ENCODE results near the gene ERP29.
"Not testable (repeated sequence)": the region's sequence is repeated elsewhere in the genome, so short reads cannot be mapped to it uniquely, and the experiment has no call there.

ERP29 gene

DNA sequence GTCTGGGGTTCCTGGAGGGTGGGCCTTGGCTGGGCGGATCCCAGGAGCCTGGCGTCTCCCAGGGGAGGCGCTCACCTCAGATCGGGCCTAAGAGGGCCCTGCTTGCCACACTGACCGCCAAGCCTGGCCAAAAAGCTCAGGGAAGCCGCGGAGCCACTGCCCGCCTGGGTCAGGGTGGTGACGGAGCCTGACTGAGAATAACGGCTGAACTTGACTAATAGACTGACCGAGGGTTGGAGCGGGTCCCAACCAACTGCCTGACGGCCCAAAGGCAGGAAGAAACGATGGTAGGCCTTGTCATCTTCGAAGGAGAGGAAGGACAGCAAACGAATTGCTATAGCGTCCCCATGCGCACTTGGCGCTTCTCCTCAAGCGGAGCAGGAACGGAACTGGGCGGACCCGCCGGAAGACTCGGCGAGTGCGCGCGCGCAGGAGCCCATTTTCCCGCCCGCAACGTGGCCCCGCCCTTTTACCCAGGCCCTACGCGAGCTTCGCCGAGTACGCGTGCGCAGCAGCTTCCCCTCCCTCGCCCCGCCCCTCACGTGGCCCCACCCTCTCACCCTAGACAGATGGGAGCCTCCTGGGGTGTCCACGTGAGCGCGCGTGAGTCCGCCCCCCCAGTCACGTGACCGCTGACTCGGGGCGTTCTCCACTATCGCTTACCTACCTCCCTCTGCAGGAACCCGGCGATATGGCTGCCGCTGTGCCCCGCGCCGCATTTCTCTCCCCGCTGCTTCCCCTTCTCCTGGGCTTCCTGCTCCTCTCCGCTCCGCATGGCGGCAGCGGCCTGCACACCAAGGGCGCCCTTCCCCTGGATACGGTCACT lies at the start of gene ERP29, which contains the start of gene TMEM116:
Gene ERP29 (plus strand): TSS at position 652 of the 826 bp plus-strand sequence. CDS start 40 bp downstream, at position 692.
Gene TMEM116 (minus strand): TSS at position 391 of the 826 bp plus-strand sequence. CDS start 7,895 bp downstream, outside the sequence.
- peak; percentile 96 for DNase-seq (ENCODE audit: low read depth)

DNA sequence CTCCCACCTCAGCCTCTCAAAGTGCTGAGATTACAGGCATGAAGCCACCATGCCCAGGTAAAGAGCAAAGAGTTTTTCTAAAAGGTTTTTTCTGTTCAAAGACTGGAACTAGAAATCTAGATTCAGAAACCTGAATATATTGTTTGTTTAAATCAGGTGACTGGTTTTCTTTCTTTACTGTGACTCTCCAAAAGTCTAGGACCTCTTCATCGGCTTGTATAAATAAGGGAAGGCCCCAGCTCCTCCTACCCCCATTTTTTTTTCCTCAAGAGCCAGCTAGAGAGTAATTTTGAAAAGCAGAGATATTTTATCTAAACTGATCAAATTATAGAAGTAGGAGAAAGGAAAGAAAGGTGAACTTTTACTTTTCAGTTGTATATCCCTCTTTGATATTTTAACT lies 48.3 kb upstream of the ERP29 start:
- no peak for DNase-seq (ENCODE audit: low read depth)

DNA sequence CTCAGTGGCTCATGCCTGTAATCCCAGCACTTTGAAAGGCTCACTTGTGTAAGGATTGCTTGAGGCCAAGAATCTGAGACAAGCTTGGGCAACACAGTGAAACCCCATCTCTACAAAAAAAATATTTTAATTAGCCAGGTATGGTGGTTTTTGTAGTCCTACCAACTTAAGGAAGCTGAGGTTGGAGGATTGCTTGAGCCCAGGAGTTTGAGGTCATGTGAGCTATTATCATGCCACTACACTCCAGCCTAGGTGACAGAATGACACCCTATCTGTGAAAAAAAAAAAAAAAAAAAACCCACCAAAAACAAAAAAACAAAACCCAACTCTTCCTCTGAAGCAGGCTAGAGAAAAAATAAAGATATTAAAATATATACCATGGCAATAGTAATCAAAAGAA lies 41.4 kb upstream of the ERP29 start:
- no peak for DNase-seq (ENCODE audit: low read depth)

DNA sequence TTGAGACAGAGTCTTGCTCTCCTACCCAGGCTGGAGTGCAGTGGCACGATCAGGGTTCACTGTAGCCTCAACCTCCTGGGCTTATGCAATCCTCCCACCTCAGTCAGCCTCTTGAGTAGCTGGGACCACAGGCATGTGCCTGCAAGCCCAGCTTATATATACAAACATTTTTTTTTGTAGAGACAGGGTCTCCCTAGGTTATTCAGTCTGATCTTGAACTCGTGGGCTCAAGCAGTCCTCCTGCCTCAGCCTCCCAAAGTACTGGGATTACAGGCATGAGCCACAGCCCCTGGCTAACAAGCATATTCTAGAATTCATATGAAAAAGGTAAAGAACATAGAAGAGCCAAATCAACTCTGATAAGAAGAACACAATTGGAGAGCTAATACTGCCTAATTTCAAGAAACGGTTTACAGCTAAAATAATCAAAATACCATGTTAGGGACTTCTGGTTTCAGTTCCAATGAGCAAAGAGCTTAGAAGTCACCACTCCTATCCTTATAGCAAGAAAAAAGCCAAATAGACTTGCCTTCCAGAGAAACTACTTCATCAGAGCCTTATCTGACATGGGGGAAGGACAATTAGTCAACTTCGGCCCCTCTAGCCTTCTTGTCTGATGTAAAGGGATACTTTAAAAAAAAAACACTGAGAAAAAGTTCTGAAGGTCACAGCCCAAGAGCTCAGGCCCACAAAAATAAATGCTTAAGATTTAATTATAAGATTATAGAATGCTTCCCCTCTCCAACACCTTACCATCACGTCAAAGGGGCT lies 37.9 kb upstream of the ERP29 start:
- no peak for DNase-seq (ENCODE audit: low read depth)

DNA sequence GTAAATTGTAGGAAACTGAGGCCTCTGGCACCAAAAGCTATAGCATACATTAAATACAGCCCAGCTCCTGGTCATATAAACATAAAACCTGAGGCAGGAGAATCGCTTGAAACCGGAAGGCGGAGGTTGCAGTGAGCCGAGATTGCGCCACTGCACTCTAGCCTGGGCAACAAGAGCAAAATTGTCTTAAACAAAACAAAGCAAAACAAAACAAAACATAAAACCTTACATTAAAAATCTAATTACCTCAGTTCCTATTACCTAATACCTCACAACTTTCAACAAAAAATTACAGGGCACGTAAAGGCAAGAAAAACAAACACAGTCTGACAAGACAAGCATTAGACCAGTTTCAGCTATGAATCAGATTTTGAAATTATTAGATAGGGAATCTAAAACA lies 36.9 kb upstream of the ERP29 start:
- DNase-seq (ENCODE audit: low read depth), result no peak

DNA sequence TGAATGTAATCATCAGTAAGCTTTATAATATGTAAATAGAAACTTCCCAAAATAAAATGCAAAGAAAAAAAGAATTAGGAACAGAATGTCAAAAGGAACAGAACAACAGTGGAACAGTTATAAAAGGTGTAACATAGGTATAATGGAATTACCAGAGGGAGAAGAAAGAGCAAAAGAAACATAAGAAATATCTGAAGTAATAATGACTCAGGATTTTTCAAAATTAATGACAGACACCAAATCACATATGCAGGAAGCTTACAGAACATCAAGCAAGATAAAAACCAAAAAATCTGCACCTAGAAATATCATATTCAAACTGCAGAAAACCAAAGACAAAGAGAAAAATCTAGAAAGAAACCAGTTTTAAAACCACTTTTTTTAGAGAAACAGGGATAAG lies 36.4 kb upstream of the ERP29 start:
- DNase-seq (ENCODE audit: low read depth), result no peak

DNA sequence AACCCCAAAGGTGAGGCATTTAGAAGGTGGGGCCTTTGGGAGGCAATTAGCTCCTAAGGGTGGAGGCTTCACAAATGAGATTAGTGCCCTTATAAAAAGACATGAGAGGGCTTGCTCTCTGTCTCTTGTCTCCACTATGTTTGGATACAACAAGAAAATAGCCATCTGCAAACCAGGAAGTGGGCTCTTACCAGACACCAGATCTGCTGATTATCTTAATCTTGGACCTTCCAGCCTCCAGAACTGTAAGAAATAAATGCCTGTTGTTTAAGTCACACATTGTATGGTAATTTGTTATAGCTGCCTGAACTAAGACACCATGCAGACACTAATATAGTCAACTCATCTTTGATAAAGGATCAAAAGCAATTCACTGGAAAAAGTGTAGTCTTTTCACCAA lies 34.7 kb upstream of the ERP29 start:
- no peak for DNase-seq (ENCODE audit: low read depth)

DNA sequence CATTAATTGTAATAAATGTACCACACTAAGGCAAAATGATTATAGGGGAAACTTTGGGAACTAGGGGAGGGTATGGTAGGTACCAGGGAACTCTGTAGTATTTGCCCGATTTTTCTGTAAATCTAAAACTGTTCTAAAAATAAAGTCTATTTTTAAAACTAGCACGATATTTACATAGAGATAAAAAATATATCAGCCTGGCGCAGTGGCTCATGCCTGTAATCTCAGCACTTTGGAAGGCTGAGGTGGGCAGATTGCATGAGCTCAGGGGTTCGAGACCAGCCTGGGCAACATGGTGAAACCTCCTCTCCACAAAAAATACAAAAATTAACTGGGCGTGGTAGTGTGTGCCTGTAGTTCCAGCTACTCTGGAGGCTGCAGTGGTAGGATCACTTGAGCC lies 32.6 kb upstream of the ERP29 start:
- no peak for DNase-seq (ENCODE audit: low read depth)

DNA sequence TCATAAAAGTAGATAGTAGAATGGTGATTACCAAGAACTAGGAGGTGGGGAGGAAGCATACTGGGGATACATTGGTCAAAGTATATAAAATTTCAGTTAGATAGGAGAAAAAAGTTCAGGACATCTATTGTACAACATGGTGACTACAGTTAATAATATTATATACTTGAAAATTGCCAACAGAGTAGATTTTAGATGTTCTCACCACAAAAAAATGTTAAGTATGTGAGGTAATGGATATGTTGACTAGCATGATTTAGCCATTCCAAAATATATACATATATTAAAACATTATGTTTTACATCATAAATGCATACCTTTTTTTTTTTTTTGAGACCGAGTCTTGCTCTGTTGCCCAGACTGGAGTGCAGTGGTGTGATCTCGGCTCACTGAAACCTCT lies 31.2 kb upstream of the ERP29 start:
- DNase-seq (ENCODE audit: low read depth), result no peak

DNA sequence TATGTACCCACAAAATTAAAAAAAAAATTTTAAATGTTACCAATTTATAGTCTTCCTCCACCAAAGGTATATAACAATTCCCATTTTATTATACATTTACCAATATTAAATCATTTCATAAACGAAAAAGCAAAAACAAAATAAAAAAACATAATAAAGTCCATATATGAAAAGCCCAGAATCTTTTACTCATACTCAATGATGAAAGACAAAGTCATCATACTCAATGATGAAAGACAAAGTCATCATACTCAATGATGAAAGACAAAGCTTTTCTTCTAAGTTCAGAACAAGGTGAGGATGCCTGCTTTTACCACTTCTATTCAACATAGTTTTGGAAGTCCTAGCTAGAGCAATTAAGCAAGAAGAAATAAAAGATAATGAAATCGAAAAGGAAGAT lies 28.4 kb upstream of the ERP29 start:
- DNase-seq (ENCODE audit: low read depth), result no peak

DNA sequence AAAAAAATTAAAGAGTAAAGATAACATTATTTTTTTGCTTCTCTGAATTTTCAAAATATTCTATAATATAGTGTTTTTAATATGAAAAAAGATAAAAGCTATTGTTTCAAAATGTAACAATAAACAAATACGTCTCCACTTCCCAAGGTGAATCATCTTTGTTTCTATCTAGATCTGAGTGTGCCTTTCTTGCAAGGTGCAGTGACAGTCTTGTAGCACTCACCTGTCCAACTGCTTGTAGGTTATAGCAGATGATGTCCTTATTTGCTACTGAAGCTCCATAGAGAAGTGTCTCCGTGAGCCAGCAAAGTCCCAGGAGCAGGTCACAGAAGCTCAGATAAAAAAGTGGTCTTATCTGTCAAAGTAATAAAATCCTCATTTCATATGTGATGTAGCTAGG lies 21.7 kb upstream of the ERP29 start:
- no peak for DNase-seq (ENCODE audit: low read depth)

DNA sequence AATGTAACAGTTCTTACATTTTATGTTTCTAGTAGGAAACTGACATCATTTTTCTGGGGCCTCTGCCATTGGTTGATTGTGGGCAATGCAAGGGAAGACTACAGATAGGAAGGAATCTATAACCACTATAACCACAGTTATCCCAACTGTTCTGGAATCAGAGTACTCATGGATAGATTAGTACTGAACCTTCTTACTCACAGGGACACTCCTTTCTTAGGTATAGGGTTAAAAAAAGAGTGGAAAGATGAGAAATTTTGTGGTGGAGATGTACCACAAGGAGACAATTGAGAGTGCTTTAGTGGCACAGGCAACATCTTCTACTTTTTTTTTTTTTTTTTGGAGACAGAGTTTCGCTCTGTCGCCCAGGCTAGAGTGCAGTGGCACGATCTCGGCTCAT lies 21.3 kb upstream of the ERP29 start:
- no peak for DNase-seq (ENCODE audit: low read depth)

DNA sequence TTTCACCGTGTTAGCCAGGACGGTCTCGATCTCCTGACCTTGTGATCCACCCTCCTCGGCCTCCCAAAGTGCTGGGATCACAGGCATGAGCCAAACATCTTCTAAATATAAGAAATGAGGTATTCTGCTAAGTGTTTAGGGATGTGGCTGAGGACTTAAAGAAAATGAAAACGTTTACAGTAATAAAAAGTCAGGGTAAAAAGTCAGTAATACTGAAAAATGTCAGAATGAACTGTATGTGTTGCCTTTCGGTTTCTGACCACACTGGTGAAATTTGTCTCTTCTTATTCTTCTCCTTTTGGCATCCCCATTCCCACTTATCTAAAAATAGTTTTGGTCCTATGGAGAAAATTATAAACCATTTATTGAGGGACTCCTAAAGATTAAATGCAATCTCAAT lies 20.8 kb upstream of the ERP29 start:
- DNase-seq (ENCODE audit: low read depth), result no peak

DNA sequence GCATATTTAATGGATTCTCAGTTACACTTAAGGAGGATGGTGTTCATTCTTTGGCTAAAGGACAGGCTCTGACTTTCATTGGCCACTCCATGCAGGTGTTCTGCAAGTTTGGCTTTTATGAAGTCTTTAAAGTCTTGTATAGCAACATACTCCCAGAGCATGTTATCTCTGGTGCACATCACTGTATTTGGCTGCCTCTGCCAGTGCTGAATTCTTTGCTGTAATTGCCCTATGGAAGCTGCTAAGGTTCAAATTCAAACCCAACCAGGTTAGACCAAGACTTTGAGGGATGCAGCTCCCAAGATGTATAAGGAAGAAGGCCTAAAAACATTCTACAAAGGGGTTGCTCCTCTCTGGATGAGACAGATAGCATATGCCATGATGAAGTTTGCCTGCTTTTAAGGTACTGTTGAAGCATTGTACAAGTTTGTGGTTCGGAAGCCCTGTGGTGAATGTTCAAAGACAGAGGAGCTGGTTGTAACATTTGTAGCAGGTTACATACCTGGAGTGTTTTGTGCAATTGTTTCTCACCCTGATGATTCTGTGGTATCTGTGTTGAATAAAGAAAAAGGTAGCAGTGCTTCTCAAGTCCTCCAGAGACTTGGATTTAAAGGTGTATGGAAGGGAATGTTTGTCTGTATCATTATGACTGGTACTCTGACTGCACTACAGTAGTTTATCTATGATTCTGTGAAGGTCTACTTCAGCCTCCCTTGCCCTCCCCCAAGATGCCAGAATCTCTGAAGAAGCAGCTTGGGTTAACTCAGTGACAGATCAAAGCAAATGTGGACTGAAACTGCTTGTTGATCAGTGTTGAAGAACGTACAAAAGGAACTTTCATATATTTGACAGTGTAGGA lies 19.7 kb upstream of the ERP29 start:
- no peak for DNase-seq (ENCODE audit: low read depth)

DNA sequence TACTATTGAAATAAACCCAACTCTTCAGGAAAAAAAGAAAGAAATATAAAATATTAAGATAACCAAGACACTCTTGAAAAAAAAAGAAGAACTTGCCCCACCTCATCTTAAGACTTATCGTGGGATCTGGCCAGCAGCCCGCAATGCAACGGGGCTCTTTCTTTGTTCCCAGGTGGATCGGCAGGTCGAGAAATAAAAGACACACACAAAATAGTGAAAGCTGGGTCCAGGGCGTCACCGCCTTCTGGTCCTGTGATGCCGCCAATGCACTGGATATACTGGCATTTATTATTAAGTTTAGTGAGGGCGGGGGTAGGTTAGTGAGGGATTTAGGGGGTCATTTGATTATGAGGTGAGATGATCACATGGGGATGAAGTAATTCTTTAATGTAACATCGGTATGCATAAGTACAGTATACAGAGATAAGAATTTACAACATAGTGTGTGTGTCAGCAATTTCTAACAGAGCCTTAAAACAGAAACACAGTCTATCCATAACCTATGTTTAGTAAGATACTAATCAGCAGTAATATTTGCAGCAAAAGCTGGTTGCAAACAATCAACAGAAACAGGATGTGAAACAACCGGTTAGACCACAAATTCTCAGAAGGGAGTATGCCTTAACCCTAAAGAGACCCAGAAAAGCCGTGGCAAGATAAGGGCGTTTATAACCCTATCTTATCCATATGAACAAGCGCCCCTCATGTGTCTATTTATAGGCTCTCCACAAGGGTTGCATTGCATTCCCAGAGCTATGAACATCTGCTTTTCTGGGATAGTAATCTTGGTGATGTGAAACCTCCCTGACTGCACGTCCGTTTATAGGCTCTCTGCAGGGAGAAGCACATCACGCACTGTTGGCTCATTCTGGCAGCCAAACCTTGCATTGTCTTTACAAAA lies 18.8 kb upstream of the ERP29 start:
- not testable (repeated sequence) for DNase-seq (ENCODE audit: low read depth)

DNA sequence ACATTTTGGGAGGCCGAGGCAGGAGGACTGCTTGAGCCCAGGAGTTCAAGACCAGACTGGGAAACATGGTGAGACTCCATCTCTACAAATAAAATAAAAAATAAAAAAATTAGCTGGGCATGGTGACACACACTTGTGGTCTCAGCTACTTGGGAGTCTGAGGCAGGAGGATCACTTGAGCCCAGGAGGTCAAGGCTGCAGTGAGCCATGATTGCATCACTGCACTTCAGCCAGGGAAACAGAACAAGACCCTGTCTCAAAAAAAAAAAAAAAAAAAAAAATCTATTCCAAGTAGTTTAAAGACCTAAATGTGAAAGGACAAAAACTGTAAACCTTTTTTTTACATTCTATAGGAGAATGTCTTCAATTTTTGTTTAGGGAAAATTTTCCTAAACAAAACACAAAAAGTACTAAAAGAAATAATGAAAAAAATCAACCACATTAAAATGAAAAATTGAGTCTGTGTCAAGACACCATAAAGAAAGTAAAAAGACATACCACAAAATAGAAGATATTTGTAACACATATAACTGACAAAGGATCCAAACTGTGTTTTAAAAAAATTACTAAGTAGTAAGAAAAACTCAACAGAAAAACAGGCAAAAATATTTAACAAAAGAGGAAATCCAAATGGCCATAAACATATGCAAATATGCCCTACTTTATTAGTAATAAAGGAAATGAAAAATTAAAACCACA lies 17.3 kb upstream of the ERP29 start:
- no peak for DNase-seq (ENCODE audit: low read depth)

DNA sequence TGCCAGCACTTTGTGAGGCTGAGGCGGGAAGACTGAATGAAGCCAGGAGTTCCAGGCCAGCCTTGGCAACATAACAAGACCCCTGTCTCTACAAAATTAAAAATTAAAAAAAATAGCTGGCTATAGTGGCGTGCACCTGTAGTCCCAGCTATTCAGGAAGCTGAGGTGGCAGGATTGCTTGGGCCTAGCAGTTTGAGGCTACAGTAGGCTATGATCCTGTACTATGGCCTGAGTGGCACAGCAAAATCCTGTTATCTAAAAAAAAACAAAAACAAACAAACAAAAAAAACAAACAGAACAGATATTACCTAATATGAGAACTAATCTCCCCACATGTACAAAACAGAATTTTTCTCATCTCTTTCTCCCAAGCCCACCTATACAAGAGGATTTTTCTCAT lies 15.9 kb upstream of the ERP29 start:
- DNase-seq (ENCODE audit: low read depth), result no peak

DNA sequence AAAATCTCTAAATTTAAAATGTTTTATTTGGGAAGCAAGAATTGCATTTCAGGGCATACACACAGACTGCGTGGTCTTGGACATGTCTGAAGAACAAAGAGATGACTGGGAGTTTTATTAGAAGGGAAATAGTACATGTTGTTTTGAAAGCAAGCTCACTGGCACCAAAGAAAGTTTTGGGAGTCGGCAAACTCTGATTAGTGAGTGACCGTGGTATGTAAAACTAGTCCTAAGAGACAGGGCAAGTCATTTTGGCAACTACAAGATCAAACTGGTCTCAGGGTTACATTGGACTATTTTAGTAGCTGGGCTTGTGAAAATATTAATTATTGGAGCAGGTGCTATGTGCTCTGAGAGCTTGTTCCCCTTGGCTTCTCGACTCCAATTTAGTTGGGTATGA lies 15.2 kb upstream of the ERP29 start:
- DNase-seq (ENCODE audit: low read depth), result no peak

DNA sequence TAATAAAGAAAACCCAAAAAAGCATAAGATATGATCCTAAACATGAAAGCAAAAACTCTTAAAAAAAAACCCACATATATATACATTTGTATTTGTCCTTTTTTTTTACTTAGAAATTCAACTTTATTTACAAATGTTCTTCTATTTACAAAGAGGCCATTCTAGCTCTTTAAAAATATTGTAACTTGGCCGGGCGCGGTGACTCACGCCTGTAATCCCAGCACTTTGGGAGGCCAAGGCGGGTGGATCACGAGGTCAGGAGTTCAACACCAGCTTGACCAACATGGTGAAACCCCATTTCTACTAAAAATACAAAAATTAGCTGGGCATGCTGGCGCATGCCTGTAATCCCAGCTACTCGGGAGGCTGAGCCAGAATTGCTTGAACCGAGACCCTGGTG lies 14.1 kb upstream of the ERP29 start:
- not testable (repeated sequence) for DNase-seq (ENCODE audit: low read depth)

DNA sequence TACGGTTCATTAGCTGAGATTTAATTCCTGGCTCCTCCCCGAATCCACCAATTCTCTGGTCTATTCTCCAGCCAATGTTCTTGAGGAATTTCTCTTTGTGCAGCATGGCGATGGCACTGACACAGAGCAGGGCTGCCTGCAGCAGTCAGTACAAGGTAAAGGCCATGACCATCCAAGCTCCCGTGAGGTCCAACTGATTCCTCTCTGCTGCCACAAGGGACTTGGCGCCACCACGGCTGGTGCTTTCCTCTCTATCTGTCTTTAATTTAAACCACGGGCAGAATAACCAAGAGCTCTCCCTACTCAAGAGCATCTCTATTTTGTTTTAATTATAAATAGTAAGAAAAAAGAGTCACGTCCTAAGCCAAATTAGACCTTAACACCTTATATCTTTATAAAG lies 12.4 kb upstream of the ERP29 start:
- no peak for DNase-seq (ENCODE audit: low read depth)

DNA sequence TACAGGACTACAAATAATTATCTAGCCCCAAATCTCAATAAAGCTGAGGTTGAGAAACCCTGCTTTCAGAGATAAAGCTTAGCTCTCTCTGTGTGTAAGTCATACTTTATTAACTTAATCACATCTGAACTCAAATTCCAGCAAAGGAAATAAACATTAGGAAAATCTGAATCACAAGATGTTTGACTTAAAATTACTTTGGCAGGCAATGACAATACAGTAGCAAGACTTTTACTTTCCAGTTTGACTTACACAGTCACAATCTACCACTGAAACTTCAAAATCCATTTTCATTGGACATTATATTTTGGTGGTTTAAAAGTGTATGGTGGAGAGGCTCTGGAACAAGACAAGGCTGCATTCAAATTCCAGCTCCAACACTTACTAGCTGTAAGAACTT lies 11.7 kb upstream of the ERP29 start:
- peak; percentile 59 for DNase-seq (ENCODE audit: low read depth)

All from stromal cell of bone marrow (primary cell).